ENCODE measurements around the gene GPRIN2. TPM values are rescaled to one million over a fixed set of nuclear protein-coding genes. Genes with fewer than 3 reads are reported as not detected.

Gene GPRIN2
- total RNA-seq, 1 experiment from 2014 or later, result 3.1 TPM

DNA sequence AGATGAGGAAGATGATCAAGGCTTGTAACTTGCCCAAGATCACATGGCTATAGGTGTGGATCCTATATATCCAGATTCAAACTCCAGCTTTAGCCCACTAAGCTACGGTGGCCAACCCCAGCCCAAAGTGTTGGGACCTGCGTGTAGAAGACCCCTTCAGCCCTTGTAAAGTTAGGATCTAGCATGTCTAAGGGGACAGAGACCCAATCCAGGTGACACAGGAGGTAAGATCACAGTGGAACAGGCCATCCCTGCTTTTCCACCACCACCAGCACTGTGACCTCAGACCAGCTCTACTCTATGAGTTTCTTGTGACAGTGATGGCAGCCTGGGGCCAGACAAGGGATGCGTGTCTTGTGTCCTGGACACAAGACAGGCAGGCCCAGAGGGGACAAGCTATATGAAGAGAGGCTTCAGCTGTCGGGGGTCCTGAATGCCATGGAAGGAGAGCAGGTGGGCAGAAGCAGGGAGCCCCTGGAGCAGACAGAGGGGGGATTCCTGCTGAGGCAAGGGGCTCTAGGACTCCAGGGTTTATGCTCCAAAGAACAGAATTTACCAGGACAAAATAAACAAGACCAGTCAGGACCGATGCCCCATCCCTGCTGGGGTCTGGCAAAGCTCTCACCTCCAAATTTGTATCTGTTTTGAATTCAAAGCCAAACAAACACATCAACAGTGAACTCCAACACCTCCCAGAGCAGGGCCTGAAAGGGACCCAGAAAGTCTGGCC lies 10.4 kb downstream of the GPRIN2 start:
- H3K27me3 ChIP-seq (ENCODE audit: low read length), result no peaks in the 10 kb centered on the region
- no peaks in the 10 kb centered on the region for H3K9me3 ChIP-seq (ENCODE audit: low read length)
- no peak for TF ChIP-seq EZH2phosphoT487 (IDR thresholded peaks at IDR 0.05; ENCODE audit: borderline replicate concordance, low read length)
- no peak for TF ChIP-seq CTCF (conservative IDR thresholded peaks at IDR 0.05; ENCODE audit: low read depth, low read length)
- no peak for TF ChIP-seq EZH2 (IDR thresholded peaks at IDR 0.05; ENCODE audit: low read length, unreplicated experiment)
- H3K79me2 ChIP-seq (ENCODE audit: low read length), result no peaks in the 10 kb centered on the region
- no peaks in the 10 kb centered on the region for H4K20me1 ChIP-seq (ENCODE audit: low read length)
- no peak overlapping the region for H3K4me2 ChIP-seq (ENCODE audit: low read length)
- no peak overlapping the region for H3K27ac ChIP-seq (ENCODE audit: low read length)
- CTCF ChIA-PET, result no interaction called here
- no TSS peak for BruUV-seq (replicated peaks)
- no peaks in the 10 kb centered on the region for H3F3A ChIP-seq (ENCODE audit: low read length, unreplicated experiment)
- H3K9me2 ChIP-seq (replicated peaks; ENCODE audit: low read length), result no peaks in the 10 kb centered on the region
- H3K4me3 ChIP-seq (ENCODE audit: low read length), result no peak overlapping the region
- no peak overlapping the region for H3K9ac ChIP-seq (ENCODE audit: low read length)
- H3K36me3 ChIP-seq (ENCODE audit: low read depth, low read length), result no peaks in the 10 kb centered on the region
- H3K4me1 ChIP-seq (ENCODE audit: insufficient read depth, low read length), result peaks cover 23% of the 10 kb centered on the region
- intact Hi-C loops (cut with micrococcal nuclease), result no loop called here
- ATAC-seq (no peak), DNase-seq (no peak)
- no peak overlapping the region for H2AFZ ChIP-seq (ENCODE audit: low read length)
- POLR2A ChIA-PET (ENCODE audit: unreplicated experiment), result no interaction called here

- TF ChIP-seq EZH2 (IDR thresholded peaks at IDR 0.05; ENCODE audit: low read length, unreplicated experiment) (no peak), EZH2phosphoT487 (IDR thresholded peaks at IDR 0.05; ENCODE audit: borderline replicate concordance, low read length) (no peak), CTCF (conservative IDR thresholded peaks at IDR 0.05; ENCODE audit: low read depth, low read length) (peak; percentile 53)
- Histone ChIP-seq H3K4me3 (ENCODE audit: low read length) (no peak overlapping the region), H3K27me3 (ENCODE audit: low read length) (no peaks in the 10 kb centered on the region), H2AFZ (ENCODE audit: low read length) (no peak overlapping the region), H3K9me2 (replicated peaks; ENCODE audit: low read length) (no peaks in the 10 kb centered on the region), H4K20me1 (ENCODE audit: low read length) (no peaks in the 10 kb centered on the region), H3K9me3 (ENCODE audit: low read length) (no peaks in the 10 kb centered on the region), H3K36me3 (ENCODE audit: low read depth, low read length) (no peaks in the 10 kb centered on the region), H3K4me1 (ENCODE audit: insufficient read depth, low read length) (peaks cover 23% of the 10 kb centered on the region), H3K27ac (ENCODE audit: low read length) (peak overlapping the region; percentile 21), H3K79me2 (ENCODE audit: low read length) (no peaks in the 10 kb centered on the region), H3K4me2 (ENCODE audit: low read length) (peak overlapping the region; percentile 9; the same call in 1 of the 2 replicates), H3K9ac (ENCODE audit: low read length) (no peak overlapping the region), H3F3A (ENCODE audit: low read length, unreplicated experiment) (no peaks in the 10 kb centered on the region)
- ATAC-seq (peak; percentile 21; the same call in 1 of the 2 replicates), DNase-seq (peak; percentile 34)
- POLR2A ChIA-PET (ENCODE audit: unreplicated experiment), result no interaction called here
- BruUV-seq (replicated peaks), result no TSS peak
- intact Hi-C loops (cut with micrococcal nuclease), result no loop called here
- CTCF ChIA-PET, result no interaction called here
These were observed 11.3 kb downstream of the GPRIN2 start for GRCh38 chr10:46544989-46545791.

Measured in PC-3 (cell line).